Spleen (tissue), 7 donors: Measurements from ENCODE around the gene KCNJ10.

Experiments
- POLR2A ChIP-seq, 3 donors: fragments of 450-650 bp; IDR thresholded peaks; one replicate each; pipeline ENCODE4 v1.5.1; 2017; ENCODE audit warnings: antibody characterized with exemption in 3 of 3, mild to moderate bottlenecking in 1 of 3
- POLR2AphosphoS5 ChIP-seq, 3 donors: sonication (generic); formaldehyde crosslinking; IDR thresholded peaks; one replicate each; pipeline ENCODE4 v1.5.1; 2017; ENCODE audit warnings: antibody characterized with exemption in 3 of 3
- TF ChIP-seq, protein P1 (sequence below), 11 experiments: fragments of 200-600 bp in 7 of 11; fragments of 450-650 bp in 4 of 11; sonication (generic) in 4 of 11; IDR thresholded peaks in 8 of 11; conservative IDR thresholded peaks in 3 of 11; 1 replicate in 7 of 11; 2 replicates in 4 of 11; pipeline versions ENCODE4 v1.4.0 to v1.8.0; 2016 to 2021; ENCODE audit warnings: antibody characterized with exemption in 11 of 11, inconsistent platforms in 4 of 11, mild to moderate bottlenecking in 1 of 11
- donor health status: DM: no; HTN: no; CAD: no; lungs with moderate emphysema.
- donor health status: DM: no; HTN: no; CAD: no.
- donor health status: DM: no; HTN: no; CAD: no.

GRCh38 chr1:160104486-160104885 is 34.5 kb upstream of the KCNJ10 start:
- TF ChIP-seq, protein P1, sequence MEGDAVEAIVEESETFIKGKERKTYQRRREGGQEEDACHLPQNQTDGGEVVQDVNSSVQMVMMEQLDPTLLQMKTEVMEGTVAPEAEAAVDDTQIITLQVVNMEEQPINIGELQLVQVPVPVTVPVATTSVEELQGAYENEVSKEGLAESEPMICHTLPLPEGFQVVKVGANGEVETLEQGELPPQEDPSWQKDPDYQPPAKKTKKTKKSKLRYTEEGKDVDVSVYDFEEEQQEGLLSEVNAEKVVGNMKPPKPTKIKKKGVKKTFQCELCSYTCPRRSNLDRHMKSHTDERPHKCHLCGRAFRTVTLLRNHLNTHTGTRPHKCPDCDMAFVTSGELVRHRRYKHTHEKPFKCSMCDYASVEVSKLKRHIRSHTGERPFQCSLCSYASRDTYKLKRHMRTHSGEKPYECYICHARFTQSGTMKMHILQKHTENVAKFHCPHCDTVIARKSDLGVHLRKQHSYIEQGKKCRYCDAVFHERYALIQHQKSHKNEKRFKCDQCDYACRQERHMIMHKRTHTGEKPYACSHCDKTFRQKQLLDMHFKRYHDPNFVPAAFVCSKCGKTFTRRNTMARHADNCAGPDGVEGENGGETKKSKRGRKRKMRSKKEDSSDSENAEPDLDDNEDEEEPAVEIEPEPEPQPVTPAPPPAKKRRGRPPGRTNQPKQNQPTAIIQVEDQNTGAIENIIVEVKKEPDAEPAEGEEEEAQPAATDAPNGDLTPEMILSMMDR (IDR thresholded peaks at IDR 0.05 in 8 of 11, conservative IDR thresholded peaks at IDR 0.05 in 3 of 11) = no peak
- TF ChIP-seq POLR2A (IDR thresholded peaks at IDR 0.05) (no peak), POLR2AphosphoS5 (IDR thresholded peaks at IDR 0.05) (no peak)
